GM23338 (cell line): ENCODE results near the gene NPC2.

Source experiments
- CREB1 ChIP-seq: fragments of 250-450 bp; sonication (Bioruptor Pico); IDR thresholded peaks from 2 replicates; pipeline ENCODE4 v1.5.0; 2020; ENCODE audit warnings: low read depth, mild to moderate bottlenecking, moderate library complexity
- ETS1 ChIP-seq: IDR thresholded peaks from 2 replicates; pipeline ENCODE4 v1.6.1; 2016; ENCODE audit warnings: antibody characterized with exemption
- EZH2 ChIP-seq: fragments of 200-600 bp; sonication (generic); IDR thresholded peaks from one replicate; pipeline ENCODE4 v1.8.0; 2017; ENCODE audit warnings: antibody characterized with exemption, mild to moderate bottlenecking, low read depth; ENCODE audit not compliant: unreplicated experiment
- EZH2phosphoT487 ChIP-seq: fragments of 200-600 bp; sonication (generic); IDR thresholded peaks from one replicate; pipeline ENCODE4 v1.8.1; 2018; ENCODE audit warnings: antibody characterized with exemption; ENCODE audit not compliant: unreplicated experiment
- POLR2AphosphoS5 ChIP-seq: IDR thresholded peaks from 2 replicates; pipeline ENCODE4 v1.6.1; 2016; ENCODE audit warnings: antibody characterized with exemption, low read depth
- ZNF114 ChIP-seq: fragments of 250-450 bp; sonication (Bioruptor Pico); IDR thresholded peaks from 2 replicates; pipeline ENCODE4 v1.5.0; 2020; ENCODE audit warnings: mild to moderate bottlenecking, moderate library complexity
- TF ChIP-seq, protein P1 (sequence below), 2 experiments: fragments of 200-600 bp in 1 of 2; sonication (generic) in 1 of 2; conservative IDR thresholded peaks; 2 replicates each; pipeline versions ENCODE4 v1.5.1 to v1.6.1; 2016 to 2017; ENCODE audit warnings: antibody characterized with exemption in 2 of 2, low read depth in 2 of 2, mild to moderate bottlenecking in 2 of 2, moderate library complexity in 1 of 2
- TF ChIP-seq, protein P2 (sequence below): IDR thresholded peaks from one replicate; pipeline ENCODE4 v1.6.1; 2018; ENCODE audit warnings: antibody characterized with exemption; ENCODE audit not compliant: unreplicated experiment

DNA sequence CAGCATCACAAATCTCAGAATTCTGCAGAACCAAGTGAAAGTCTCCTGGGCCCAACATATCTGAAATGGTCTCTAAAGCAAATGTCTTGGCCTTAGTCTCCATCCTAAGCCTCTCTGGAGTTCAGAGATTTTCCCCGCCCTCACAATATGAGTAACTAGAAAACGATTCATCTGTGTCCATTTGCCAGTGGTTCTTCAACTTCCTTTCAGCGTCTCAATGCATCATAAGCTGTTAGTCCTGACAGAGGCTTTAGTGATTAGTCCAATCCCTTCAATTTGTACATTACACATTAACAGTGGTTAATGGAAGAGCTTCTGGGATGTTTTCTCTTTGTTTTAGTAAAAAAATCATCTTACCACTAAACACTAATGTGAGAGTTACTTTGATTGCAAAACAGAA lies 17.4 kb downstream of the NPC2 start:
- TF ChIP-seq, protein P1, sequence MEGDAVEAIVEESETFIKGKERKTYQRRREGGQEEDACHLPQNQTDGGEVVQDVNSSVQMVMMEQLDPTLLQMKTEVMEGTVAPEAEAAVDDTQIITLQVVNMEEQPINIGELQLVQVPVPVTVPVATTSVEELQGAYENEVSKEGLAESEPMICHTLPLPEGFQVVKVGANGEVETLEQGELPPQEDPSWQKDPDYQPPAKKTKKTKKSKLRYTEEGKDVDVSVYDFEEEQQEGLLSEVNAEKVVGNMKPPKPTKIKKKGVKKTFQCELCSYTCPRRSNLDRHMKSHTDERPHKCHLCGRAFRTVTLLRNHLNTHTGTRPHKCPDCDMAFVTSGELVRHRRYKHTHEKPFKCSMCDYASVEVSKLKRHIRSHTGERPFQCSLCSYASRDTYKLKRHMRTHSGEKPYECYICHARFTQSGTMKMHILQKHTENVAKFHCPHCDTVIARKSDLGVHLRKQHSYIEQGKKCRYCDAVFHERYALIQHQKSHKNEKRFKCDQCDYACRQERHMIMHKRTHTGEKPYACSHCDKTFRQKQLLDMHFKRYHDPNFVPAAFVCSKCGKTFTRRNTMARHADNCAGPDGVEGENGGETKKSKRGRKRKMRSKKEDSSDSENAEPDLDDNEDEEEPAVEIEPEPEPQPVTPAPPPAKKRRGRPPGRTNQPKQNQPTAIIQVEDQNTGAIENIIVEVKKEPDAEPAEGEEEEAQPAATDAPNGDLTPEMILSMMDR (conservative IDR thresholded peaks at IDR 0.05; ENCODE audit: low read depth in 2 of 2): no peak
- TF ChIP-seq EZH2 (no peak), ETS1 (no peak), POLR2AphosphoS5 (no peak), CREB1 (CRISPR knock-in tag) (no peak), ZNF114 (CRISPR knock-in tag) (no peak), EZH2phosphoT487 (no peak)
- TF ChIP-seq, protein P2, sequence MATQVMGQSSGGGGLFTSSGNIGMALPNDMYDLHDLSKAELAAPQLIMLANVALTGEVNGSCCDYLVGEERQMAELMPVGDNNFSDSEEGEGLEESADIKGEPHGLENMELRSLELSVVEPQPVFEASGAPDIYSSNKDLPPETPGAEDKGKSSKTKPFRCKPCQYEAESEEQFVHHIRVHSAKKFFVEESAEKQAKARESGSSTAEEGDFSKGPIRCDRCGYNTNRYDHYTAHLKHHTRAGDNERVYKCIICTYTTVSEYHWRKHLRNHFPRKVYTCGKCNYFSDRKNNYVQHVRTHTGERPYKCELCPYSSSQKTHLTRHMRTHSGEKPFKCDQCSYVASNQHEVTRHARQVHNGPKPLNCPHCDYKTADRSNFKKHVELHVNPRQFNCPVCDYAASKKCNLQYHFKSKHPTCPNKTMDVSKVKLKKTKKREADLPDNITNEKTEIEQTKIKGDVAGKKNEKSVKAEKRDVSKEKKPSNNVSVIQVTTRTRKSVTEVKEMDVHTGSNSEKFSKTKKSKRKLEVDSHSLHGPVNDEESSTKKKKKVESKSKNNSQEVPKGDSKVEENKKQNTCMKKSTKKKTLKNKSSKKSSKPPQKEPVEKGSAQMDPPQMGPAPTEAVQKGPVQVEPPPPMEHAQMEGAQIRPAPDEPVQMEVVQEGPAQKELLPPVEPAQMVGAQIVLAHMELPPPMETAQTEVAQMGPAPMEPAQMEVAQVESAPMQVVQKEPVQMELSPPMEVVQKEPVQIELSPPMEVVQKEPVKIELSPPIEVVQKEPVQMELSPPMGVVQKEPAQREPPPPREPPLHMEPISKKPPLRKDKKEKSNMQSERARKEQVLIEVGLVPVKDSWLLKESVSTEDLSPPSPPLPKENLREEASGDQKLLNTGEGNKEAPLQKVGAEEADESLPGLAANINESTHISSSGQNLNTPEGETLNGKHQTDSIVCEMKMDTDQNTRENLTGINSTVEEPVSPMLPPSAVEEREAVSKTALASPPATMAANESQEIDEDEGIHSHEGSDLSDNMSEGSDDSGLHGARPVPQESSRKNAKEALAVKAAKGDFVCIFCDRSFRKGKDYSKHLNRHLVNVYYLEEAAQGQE: no peak
